Measurements from ENCODE around the gene KCND3.

- TF ChIP-seq CTCF (IDR thresholded peaks at IDR 0.05) (no peak), POLR2A (IDR thresholded peaks at IDR 0.05) (no peak), POLR2AphosphoS5 (IDR thresholded peaks at IDR 0.05; ENCODE audit: insufficient read depth in 1 of 2, low read depth in 1 of 2) (no peak)
Measured at GRCh38 chr1:111791776-111792175, 197.7 kb downstream of the KCND3 start.
